Peyer's patch (tissue), 4 donors: Measurements from ENCODE around the gene KRTAP24-1.

Source experiments
- POLR2A ChIP-seq, 2 donors: fragments of 450-650 bp; IDR thresholded peaks; one replicate each; pipeline ENCODE4 v1.5.1; 2017; ENCODE audit warnings: antibody characterized with exemption in 2 of 2, mild to moderate bottlenecking in 2 of 2, moderate library complexity in 2 of 2
- TF ChIP-seq, protein P1 (sequence below), 6 experiments: fragments of 450-650 bp in 4 of 6; fragments of 200-600 bp in 2 of 6; sonication (generic) in 1 of 6; IDR thresholded peaks; one replicate each; pipeline ENCODE4 v1.5.1; 2017 to 2019; ENCODE audit warnings: antibody characterized with exemption in 6 of 6, mild to moderate bottlenecking in 3 of 6, moderate library complexity in 1 of 6

DNA sequence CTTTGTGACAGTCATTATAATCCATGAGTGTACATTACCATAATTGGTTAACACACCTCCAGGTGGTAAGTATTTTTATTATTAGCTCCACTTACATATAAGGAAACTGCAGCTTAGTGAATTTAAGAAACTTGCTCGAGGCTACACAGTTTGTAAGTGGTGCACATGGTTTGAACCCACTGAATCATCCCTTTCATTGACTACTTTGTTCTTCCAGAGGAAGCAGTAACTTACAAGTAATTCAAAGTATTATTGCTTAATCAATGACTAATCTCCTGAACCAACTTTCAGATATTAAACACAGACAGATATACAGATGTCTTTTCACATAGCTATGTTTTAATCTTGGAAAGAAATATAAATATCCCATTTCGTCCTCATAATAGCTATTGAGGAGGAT is 48.1 kb downstream of the KRTAP24-1 start:
- TF ChIP-seq, protein P1, sequence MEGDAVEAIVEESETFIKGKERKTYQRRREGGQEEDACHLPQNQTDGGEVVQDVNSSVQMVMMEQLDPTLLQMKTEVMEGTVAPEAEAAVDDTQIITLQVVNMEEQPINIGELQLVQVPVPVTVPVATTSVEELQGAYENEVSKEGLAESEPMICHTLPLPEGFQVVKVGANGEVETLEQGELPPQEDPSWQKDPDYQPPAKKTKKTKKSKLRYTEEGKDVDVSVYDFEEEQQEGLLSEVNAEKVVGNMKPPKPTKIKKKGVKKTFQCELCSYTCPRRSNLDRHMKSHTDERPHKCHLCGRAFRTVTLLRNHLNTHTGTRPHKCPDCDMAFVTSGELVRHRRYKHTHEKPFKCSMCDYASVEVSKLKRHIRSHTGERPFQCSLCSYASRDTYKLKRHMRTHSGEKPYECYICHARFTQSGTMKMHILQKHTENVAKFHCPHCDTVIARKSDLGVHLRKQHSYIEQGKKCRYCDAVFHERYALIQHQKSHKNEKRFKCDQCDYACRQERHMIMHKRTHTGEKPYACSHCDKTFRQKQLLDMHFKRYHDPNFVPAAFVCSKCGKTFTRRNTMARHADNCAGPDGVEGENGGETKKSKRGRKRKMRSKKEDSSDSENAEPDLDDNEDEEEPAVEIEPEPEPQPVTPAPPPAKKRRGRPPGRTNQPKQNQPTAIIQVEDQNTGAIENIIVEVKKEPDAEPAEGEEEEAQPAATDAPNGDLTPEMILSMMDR (IDR thresholded peaks at IDR 0.05), result no peak
- TF ChIP-seq POLR2A (IDR thresholded peaks at IDR 0.05), result no peak
